Transverse colon (tissue), 4 donors: ENCODE measurements around the gene MAPK13.
"Not testable (repeated sequence)": the region's sequence is repeated elsewhere in the genome, so short reads cannot be mapped to it uniquely, and the experiment has no call there.

ENCODE experiments used
- CTCF ChIP-seq, 5 experiments: fragments of 200-600 bp in 3 of 5; fragments of 450-650 bp in 2 of 5; sonication (generic) in 3 of 5; IDR thresholded peaks; 1 replicate in 2 of 5; 2 replicates in 3 of 5; pipeline ENCODE4 v1.5.1; 2016 to 2017; ENCODE audit warnings: antibody characterized with exemption in 5 of 5, inconsistent platforms in 3 of 5, mild to moderate bottlenecking in 2 of 5, moderate library complexity in 1 of 5
- EP300 ChIP-seq: sonication (generic); formaldehyde crosslinking; IDR thresholded peaks from one replicate; pipeline ENCODE4 v1.6.1; 2017; ENCODE audit warnings: antibody characterized with exemption, low read depth
- POLR2A ChIP-seq: fragments of 450-650 bp; IDR thresholded peaks from one replicate; pipeline ENCODE4 v1.6.1; 2016; ENCODE audit warnings: antibody characterized with exemption, mild to moderate bottlenecking, moderate library complexity
- POLR2AphosphoS5 ChIP-seq, 3 donors: sonication (generic); formaldehyde crosslinking; IDR thresholded peaks; one replicate each; pipeline ENCODE4 v1.6.1; 2016; ENCODE audit warnings: antibody characterized with exemption in 3 of 3

GRCh38 chr6:36088204-36088603, 42.1 kb upstream of the MAPK13 start:
- not testable (repeated sequence) for TF ChIP-seq CTCF (IDR thresholded peaks at IDR 0.05); EP300; POLR2A; POLR2AphosphoS5 (IDR thresholded peaks at IDR 0.05)
